ENCODE measurements around the gene CNTNAP3B.
"Not testable (repeated sequence)": the region's sequence is repeated elsewhere in the genome, so short reads cannot be mapped to it uniquely, and the experiment has no call there.

GRCh38 chr9:42084559-42084952, 44.7 kb downstream of the CNTNAP3B start:
- TF ChIP-seq POLR2A (IDR thresholded peaks at IDR 0.05; ENCODE audit: low read length); GATA1 (IDR thresholded peaks at IDR 0.05; ENCODE audit: low read depth, low read length): not testable (repeated sequence)

Data from erythroblast (primary cell).